HepG2 (cell line): ENCODE measurements around the gene KRT76. TPM values are rescaled to one million over a fixed set of nuclear protein-coding genes. Genes with fewer than 3 reads are reported as not detected.

ENCODE experiments used
- ATAC-seq: fragments of 200-7000 bp; cut with Tn5 transposase; 3 replicates; pipeline ENCODE4 v1.9.1; 2020; ENCODE audit warnings: mild to moderate bottlenecking, moderate library complexity
- BruUV-seq: library from RNA; stranded (reverse); fragments of 400-500 nt; replicated peaks from 2 replicates; lab custom pipeline; 2021; lab: Mats Ljungman, UMichigan
- CTCF ChIA-PET: fragments of 300-600 bp; formaldehyde crosslinking; extraction: SDS; loops from one replicate; lab custom pipeline; 2021; ENCODE audit warnings: low total read pairs, inconsistent platforms, low intra/inter-chr PET ratio; lab: Yijun Ruan, JAX
- POLR2A ChIA-PET: fragments of 350-600 bp; sonication (Branson Sonifier 250); formaldehyde crosslinking; loops from one replicate; lab custom pipeline; 2020; ENCODE audit warnings: antibody characterized with exemption, inconsistent platforms; lab: Yijun Ruan, JAX
- DNase-seq: peaks from one replicate; pipeline ENCODE4 v3.0.0-alpha.2; 2015; ENCODE audit warnings: low spot score
- FAIRE-seq: peaks from 3 replicates; lab custom pipeline; 2011; peaks lifted over from hg19 to GRCh38; lab: Jason Lieb, UNC
- H2AFZ ChIP-seq: one replicate; pipeline ENCODE4 v1.6.1; 2011; ENCODE audit warnings: low read length, inconsistent platforms
- H3K27ac ChIP-seq: fragments of 300-600 bp; 3 replicates; pipeline ENCODE4 v1.8.0; 2011; ENCODE audit warnings: mixed run types, mild to moderate bottlenecking, mixed read lengths, low read length, inconsistent platforms; ENCODE audit not compliant: insufficient read depth; ENCODE audit errors: extremely low read length
- H3K27me3 ChIP-seq, 2 experiments: fragments of 200-600 bp in 1 of 2; 2 replicates in 1 of 2; 3 replicates in 1 of 2; pipeline versions ENCODE4 v1.6.0 to v1.8.0; 2011; ENCODE audit warnings: low read length in 2 of 2, mild to moderate bottlenecking in 2 of 2, moderate library complexity in 2 of 2, inconsistent platforms in 1 of 2; ENCODE audit not compliant: insufficient read depth in 2 of 2, control insufficient read depth in 1 of 2
- H3K36me3 ChIP-seq, 2 experiments: fragments of 200-600 bp in 1 of 2; replicated peaks in 1 of 2; 2 replicates in 1 of 2; 3 replicates in 1 of 2; pipeline versions ENCODE4 v1.5.1 to v1.8.0; 2011; ENCODE audit warnings: low read length in 2 of 2, inconsistent platforms in 1 of 2; ENCODE audit not compliant: insufficient read depth in 2 of 2, control insufficient read depth in 1 of 2
- H3K4me1 ChIP-seq: 2 replicates; pipeline ENCODE4 v1.5.1; 2012; ENCODE audit warnings: low read length, inconsistent platforms; ENCODE audit not compliant: insufficient read depth
- H3K4me2 ChIP-seq: 2 replicates; pipeline ENCODE4 v1.6.0; 2011; ENCODE audit warnings: low read depth, low read length, inconsistent platforms
- H3K4me3 ChIP-seq, 3 experiments: fragments of 200-600 bp in 1 of 3; sonication (generic), shearing (Covaris generic) in 1 of 3; replicated peaks in 1 of 3; 2 replicates each; pipeline ENCODE4 v1.5.1; 2011 to 2016; ENCODE audit warnings: low read length in 3 of 3, inconsistent platforms in 2 of 3, low read depth in 2 of 3, mild to moderate bottlenecking in 2 of 3, control low read depth in 1 of 3, mixed read lengths in 1 of 3; ENCODE audit not compliant: insufficient read depth in 1 of 3
- H3K79me2 ChIP-seq: one replicate; pipeline ENCODE4 v1.6.1; 2011; ENCODE audit warnings: low read length, inconsistent platforms; ENCODE audit not compliant: insufficient read depth
- H3K9ac ChIP-seq: 2 replicates; pipeline ENCODE4 v1.6.0; 2011; ENCODE audit warnings: mild to moderate bottlenecking, low read depth, low read length, inconsistent platforms; ENCODE audit not compliant: insufficient read depth
- H3K9me3 ChIP-seq: 2 replicates; pipeline ENCODE4 v1.5.1; 2012; ENCODE audit warnings: mild to moderate bottlenecking, low read length
- H4K20me1 ChIP-seq: 2 replicates; pipeline ENCODE4 v1.6.0; 2011; ENCODE audit warnings: inconsistent platforms, mild to moderate bottlenecking, low read length, moderate library complexity; ENCODE audit not compliant: insufficient read depth
- DNMT3B ChIP-seq: conservative IDR thresholded peaks from 2 replicates; pipeline ENCODE4 v1.6.1; 2016; ENCODE audit warnings: missing biosample characterization, control low read depth
- EP300 ChIP-seq, 3 experiments: sonication (generic) in 1 of 3; formaldehyde crosslinking in 1 of 3; IDR thresholded peaks; 2 replicates each; pipeline versions ENCODE4 v1.5.1 to v1.6.1; 2011 to 2020; ENCODE audit warnings: low read depth in 2 of 3, low read length in 2 of 3, borderline replicate concordance in 1 of 3, improper control_type of control experiment in 1 of 3, mild to moderate bottlenecking in 1 of 3, missing genetic modification reagents in 1 of 3, moderate library complexity in 1 of 3
- HES4 ChIP-seq: sonication (generic); formaldehyde crosslinking; IDR thresholded peaks from 2 replicates; pipeline ENCODE4 v1.9.0; 2021; ENCODE audit warnings: mild to moderate bottlenecking, missing genetic modification reagents, borderline replicate concordance
- MATR3 ChIP-seq: sonication (generic); formaldehyde crosslinking; IDR thresholded peaks from 2 replicates; pipeline ENCODE4 v1.4.0; 2020; ENCODE audit warnings: missing genetic modification reagents
- ZNF264 ChIP-seq: sonication (generic); formaldehyde crosslinking; IDR thresholded peaks from 2 replicates; pipeline ENCODE4 v1.4.0; 2020; ENCODE audit warnings: missing genetic modification reagents
- ZNF335 ChIP-seq: sonication (generic); formaldehyde crosslinking; IDR thresholded peaks from 2 replicates; pipeline ENCODE4 v1.4.0; 2020; ENCODE audit warnings: missing genetic modification reagents
- ZNF350 ChIP-seq: sonication (generic); formaldehyde crosslinking; IDR thresholded peaks from 2 replicates; pipeline ENCODE4 v1.4.0; 2020; ENCODE audit warnings: mild to moderate bottlenecking, low read depth, missing genetic modification reagents, borderline replicate concordance
- WGBS: methylation state at CpG from one replicate; pipeline ENCODE4 v1.1.6; 2017; ENCODE audit warnings: low lambda C conversion rate; 5-methylcytosine and 5-hydroxymethylcytosine counted together
- in situ Hi-C: cut with HindIII; loops from 2 replicates; pipeline ENCODE4 v1.10.0; 2017; ENCODE audit warnings: low pct_unique_long_range_greater_than_20kb; ENCODE audit not compliant: extremely low pct_ligation_motif_present
- intact Hi-C: fragments of 100-400 bp; cut with micrococcal nuclease; formaldehyde crosslinking; loops from one replicate; pipeline ENCODE4 v1.10.0; 2022; ENCODE audit not compliant: unreplicated experiment
- polyA plus RNA-seq, 8 experiments: library from polyadenylated mRNA; depleted of rRNA in 3 of 8; stranded (reverse) in 7 of 8; unstranded in 1 of 8; fragments of >200 nt; fragmentation: Illumina TruSeq in 4 of 8; extraction: Trizol in 4 of 8; gene quantifications; 2 replicates each; pipeline versions ENCODE4 v1.2.1 to v1.2.3, GENCODE V29; 2011 to 2016; ENCODE audit warnings: low read depth in 4 of 8, missing spikeins in 1 of 8, mixed read lengths in 1 of 8; ENCODE audit not compliant: insufficient read depth in 1 of 8
- total RNA-seq, 5 experiments: library from RNA; depleted of rRNA; stranded (reverse); fragments of >200 nt; fragmentation: Illumina TruSeq; extraction: Trizol; gene quantifications; 2 replicates each; pipeline ENCODE4 v1.2.3, GENCODE V29; 2016; ENCODE audit warnings: low read depth in 1 of 5
- TF ChIP-seq, protein P1 (sequence below): sonication (generic); formaldehyde crosslinking; IDR thresholded peaks from 2 replicates; pipeline ENCODE4 v1.4.0; 2020; ENCODE audit warnings: missing genetic modification reagents
- TF ChIP-seq, protein P2 (sequence below): sonication (generic); formaldehyde crosslinking; IDR thresholded peaks from 2 replicates; pipeline ENCODE4 v1.9.0; 2022; ENCODE audit warnings: low read depth, missing genetic modification reagents
- TF ChIP-seq, protein P3 (sequence below): sonication (generic); formaldehyde crosslinking; IDR thresholded peaks from 2 replicates; pipeline ENCODE4 v1.4.0; 2020; ENCODE audit warnings: mild to moderate bottlenecking, missing genetic modification reagents

The KRT76 gene
- total and polyA plus RNA-seq, 2 of the 13 experiments (the other 11 are each of a cell fraction or from before 2014, with no cell fraction given) = not detected

DNA sequence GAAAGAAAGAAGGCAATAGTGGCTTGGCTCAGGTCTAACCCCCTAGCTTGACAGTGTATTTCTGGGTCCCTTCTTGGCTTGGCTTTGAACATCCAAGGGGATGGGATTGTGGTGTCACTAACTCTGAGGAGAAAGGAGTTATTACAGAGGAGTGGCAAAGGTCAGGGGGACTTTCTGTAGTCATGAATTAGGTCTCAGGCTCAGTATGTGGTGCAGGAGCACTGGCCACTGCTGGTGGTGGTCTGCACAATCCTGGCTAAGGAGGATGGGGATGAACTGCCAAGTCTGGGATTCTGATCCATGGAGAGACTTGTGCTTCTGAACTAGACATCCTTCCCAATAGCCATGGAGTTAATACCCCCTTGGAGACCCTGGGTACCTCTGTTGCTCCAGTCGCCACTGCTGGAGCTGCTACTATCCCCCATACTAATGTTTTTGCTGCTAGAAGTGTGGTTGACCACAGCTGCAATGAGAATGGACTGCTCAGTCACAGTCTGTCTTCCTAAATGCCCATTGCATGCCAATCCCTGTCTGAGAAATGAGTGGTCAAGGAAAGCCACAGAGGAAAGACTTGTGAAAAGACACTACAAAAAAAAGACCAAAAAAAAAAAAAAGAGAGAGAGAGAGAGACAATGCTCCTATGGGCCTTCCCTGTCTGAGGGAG lies 32.5 kb downstream of the KRT76 start (continued):
- TF ChIP-seq, protein P1, sequence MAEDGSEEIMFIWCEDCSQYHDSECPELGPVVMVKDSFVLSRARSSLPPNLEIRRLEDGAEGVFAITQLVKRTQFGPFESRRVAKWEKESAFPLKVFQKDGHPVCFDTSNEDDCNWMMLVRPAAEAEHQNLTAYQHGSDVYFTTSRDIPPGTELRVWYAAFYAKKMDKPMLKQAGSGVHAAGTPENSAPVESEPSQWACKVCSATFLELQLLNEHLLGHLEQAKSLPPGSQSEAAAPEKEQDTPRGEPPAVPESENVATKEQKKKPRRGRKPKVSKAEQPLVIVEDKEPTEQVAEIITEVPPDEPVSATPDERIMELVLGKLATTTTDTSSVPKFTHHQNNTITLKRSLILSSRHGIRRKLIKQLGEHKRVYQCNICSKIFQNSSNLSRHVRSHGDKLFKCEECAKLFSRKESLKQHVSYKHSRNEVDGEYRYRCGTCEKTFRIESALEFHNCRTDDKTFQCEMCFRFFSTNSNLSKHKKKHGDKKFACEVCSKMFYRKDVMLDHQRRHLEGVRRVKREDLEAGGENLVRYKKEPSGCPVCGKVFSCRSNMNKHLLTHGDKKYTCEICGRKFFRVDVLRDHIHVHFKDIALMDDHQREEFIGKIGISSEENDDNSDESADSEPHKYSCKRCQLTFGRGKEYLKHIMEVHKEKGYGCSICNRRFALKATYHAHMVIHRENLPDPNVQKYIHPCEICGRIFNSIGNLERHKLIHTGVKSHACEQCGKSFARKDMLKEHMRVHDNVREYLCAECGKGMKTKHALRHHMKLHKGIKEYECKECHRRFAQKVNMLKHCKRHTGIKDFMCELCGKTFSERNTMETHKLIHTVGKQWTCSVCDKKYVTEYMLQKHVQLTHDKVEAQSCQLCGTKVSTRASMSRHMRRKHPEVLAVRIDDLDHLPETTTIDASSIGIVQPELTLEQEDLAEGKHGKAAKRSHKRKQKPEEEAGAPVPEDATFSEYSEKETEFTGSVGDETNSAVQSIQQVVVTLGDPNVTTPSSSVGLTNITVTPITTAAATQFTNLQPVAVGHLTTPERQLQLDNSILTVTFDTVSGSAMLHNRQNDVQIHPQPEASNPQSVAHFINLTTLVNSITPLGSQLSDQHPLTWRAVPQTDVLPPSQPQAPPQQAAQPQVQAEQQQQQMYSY (CRISPR knock-in tag) = no peak
- TF ChIP-seq, all 625 proteins: peak for 0

DNA sequence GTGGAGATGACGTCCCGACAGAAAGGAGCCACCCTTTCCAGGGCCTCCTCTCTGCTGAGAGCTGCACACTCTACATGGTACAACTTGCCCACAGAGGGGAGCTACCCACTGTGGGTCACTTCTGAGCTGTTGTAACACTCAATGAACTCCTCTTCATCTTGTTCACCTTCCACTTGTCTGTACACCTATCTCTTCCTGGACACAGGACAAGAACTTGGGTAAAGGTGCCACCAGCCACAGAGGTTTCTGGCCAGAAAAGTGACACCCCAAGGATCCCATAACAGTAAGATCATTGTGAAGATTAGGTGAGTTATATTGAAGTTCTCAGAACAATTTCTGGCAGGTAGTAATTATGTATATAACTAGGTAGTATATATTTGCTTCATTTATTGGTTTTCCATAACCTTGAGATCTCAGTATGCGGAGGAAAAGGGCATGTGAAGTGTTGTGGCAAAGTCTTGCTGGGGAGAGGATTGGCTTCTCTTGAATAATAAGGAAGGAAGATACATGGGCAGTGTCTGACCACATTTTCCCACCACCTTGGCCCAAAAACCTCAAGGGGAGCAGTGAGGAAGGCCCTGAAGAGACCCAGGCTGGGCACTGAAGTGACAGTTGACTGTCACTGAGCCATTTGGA lies 34.2 kb downstream of the KRT76 start:
- ChIA-PET CTCF (no interaction called here), POLR2A (no interaction called here)
- no peak overlapping the region for H3K4me2 ChIP-seq
- in situ Hi-C loops = no loop called here
- no peaks in the 10 kb centered on the region; the same call in 1 of the 2 replicates for H4K20me1 ChIP-seq
- peaks cover 1 to 3% of the 10 kb centered on the region in 2 experiments; a peak in 2 of 5 replicates for H3K27me3 ChIP-seq
- no peak overlapping the region for H3K4me3 ChIP-seq
- 14% methylated on average over 1 of the region's 3 CpGs for WGBS
- DNase-seq = no peak
- no peaks in the 10 kb centered on the region for H3K36me3 ChIP-seq
- no TSS peak for BruUV-seq
- H3K9me3 ChIP-seq = no peaks in the 10 kb centered on the region
- no peak overlapping the region for H3K27ac ChIP-seq
- no peak overlapping the region for H3K9ac ChIP-seq
- no peak overlapping the region for H2AFZ ChIP-seq
- intact Hi-C loops = no loop called here
- no peak for ATAC-seq
- no peak for FAIRE-seq
- H3K4me1 ChIP-seq = no peaks in the 10 kb centered on the region
- no peaks in the 10 kb centered on the region for H3K79me2 ChIP-seq
- no peak for TF ChIP-seq ZNF264 (CRISPR knock-in tag)
- TF ChIP-seq EP300 (IDR thresholded peaks at IDR 0.05; ENCODE audit: low read depth in 2 of 2, low read length in 2 of 2) = no peak
- no peak for TF ChIP-seq EP300 (CRISPR knock-in tag; IDR thresholded peaks at IDR 0.05; ENCODE audit: borderline replicate concordance)
- TF ChIP-seq, protein P2, sequence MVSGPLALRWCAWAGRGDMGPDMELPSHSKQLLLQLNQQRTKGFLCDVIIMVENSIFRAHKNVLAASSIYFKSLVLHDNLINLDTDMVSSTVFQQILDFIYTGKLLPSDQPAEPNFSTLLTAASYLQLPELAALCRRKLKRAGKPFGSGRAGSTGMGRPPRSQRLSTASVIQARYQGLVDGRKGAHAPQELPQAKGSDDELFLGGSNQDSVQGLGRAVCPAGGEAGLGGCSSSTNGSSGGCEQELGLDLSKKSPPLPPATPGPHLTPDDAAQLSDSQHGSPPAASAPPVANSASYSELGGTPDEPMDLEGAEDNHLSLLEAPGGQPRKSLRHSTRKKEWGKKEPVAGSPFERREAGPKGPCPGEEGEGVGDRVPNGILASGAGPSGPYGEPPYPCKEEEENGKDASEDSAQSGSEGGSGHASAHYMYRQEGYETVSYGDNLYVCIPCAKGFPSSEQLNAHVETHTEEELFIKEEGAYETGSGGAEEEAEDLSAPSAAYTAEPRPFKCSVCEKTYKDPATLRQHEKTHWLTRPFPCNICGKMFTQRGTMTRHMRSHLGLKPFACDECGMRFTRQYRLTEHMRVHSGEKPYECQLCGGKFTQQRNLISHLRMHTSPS = no peak
- TF ChIP-seq, protein P3, sequence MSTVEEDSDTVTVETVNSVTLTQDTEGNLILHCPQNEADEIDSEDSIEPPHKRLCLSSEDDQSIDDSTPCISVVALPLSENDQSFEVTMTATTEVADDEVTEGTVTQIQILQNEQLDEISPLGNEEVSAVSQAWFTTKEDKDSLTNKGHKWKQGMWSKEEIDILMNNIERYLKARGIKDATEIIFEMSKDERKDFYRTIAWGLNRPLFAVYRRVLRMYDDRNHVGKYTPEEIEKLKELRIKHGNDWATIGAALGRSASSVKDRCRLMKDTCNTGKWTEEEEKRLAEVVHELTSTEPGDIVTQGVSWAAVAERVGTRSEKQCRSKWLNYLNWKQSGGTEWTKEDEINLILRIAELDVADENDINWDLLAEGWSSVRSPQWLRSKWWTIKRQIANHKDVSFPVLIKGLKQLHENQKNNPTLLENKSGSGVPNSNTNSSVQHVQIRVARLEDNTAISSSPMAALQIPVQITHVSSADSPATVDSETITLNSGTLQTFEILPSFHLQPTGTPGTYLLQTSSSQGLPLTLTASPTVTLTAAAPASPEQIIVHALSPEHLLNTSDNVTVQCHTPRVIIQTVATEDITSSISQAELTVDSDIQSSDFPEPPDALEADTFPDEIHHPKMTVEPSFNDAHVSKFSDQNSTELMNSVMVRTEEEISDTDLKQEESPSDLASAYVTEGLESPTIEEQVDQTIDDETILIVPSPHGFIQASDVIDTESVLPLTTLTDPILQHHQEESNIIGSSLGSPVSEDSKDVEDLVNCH (CRISPR knock-in tag) = no peak
- no peak for TF ChIP-seq ZNF335 (CRISPR knock-in tag)
- no peak for TF ChIP-seq HES4
- no peak for TF ChIP-seq MATR3
- no peak for TF ChIP-seq ZNF350 (CRISPR knock-in tag)
- no peak for TF ChIP-seq DNMT3B (CRISPR knock-in tag)
